Hepatocyte (in vitro differentiated cells): ENCODE results near the gene GAN. TPM values are rescaled to one million over a fixed set of nuclear protein-coding genes. Genes with fewer than 3 reads are reported as not detected.

ENCODE experiments used
- DNase-seq: peaks from one replicate; pipeline ENCODE4 v3.0.0-alpha.2; 2016; ENCODE audit warnings: low spot score
- H2AFZ ChIP-seq: fragments of 200-600 bp; sonication (generic); 2 replicates; pipeline ENCODE4 v1.6.0; 2016; ENCODE audit warnings: antibody characterized with exemption, mild to moderate bottlenecking
- H3K27ac ChIP-seq: fragments of 200-600 bp; sonication (generic); 2 replicates; pipeline ENCODE4 v1.5.1; 2016; ENCODE audit warnings: mild to moderate bottlenecking
- H3K27me3 ChIP-seq: fragments of 200-600 bp; sonication (generic); 2 replicates; pipeline ENCODE4 v1.6.1; 2016
- H3K36me3 ChIP-seq: fragments of 200-600 bp; sonication (generic); replicated peaks from 2 replicates; pipeline ENCODE4 v1.5.1; 2016; ENCODE audit warnings: low read depth; ENCODE audit not compliant: insufficient read depth
- H3K4me1 ChIP-seq: fragments of 200-600 bp; sonication (generic); 2 replicates; pipeline ENCODE4 v1.5.1; 2016; ENCODE audit warnings: mild to moderate bottlenecking, moderate library complexity; ENCODE audit not compliant: insufficient read depth
- H3K4me2 ChIP-seq: fragments of 200-600 bp; sonication (generic); 2 replicates; pipeline ENCODE4 v1.6.0; 2016
- H3K4me3 ChIP-seq: fragments of 200-600 bp; sonication (generic); 2 replicates; pipeline ENCODE4 v1.5.1; 2016; ENCODE audit warnings: mild to moderate bottlenecking
- H3K79me2 ChIP-seq: fragments of 200-600 bp; sonication (generic); 2 replicates; pipeline ENCODE4 v1.6.0; 2017; ENCODE audit warnings: mild to moderate bottlenecking
- H3K9me2 ChIP-seq: fragments of 200-600 bp; sonication (generic); replicated peaks from 2 replicates; pipeline ENCODE4 v1.6.0; 2017; ENCODE audit warnings: mild to moderate bottlenecking; ENCODE audit not compliant: insufficient read depth
- H3K9me3 ChIP-seq: fragments of 200-600 bp; sonication (generic); 2 replicates; pipeline ENCODE4 v1.5.1; 2016; ENCODE audit warnings: low read depth, mild to moderate bottlenecking
- H4K20me1 ChIP-seq: fragments of 200-600 bp; sonication (generic); 2 replicates; pipeline ENCODE4 v1.6.0; 2016; ENCODE audit warnings: mild to moderate bottlenecking; ENCODE audit not compliant: insufficient read depth, poor library complexity, severe bottlenecking
- CTCF ChIP-seq: fragments of 200-600 bp; sonication (generic); IDR thresholded peaks from 2 replicates; pipeline ENCODE4 v1.5.1; 2016; ENCODE audit warnings: antibody characterized with exemption, mild to moderate bottlenecking; ENCODE audit not compliant: poor library complexity
- EZH2 ChIP-seq: fragments of 200-600 bp; sonication (generic); IDR thresholded peaks from 2 replicates; pipeline ENCODE4 v1.6.1; 2016; ENCODE audit warnings: antibody characterized with exemption, mild to moderate bottlenecking, borderline replicate concordance
- EZH2phosphoT487 ChIP-seq: fragments of 200-600 bp; sonication (generic); IDR thresholded peaks from one replicate; pipeline ENCODE4 v1.6.1; 2018; ENCODE audit warnings: antibody characterized with exemption, mild to moderate bottlenecking, low read depth, moderate library complexity; ENCODE audit not compliant: unreplicated experiment, severe bottlenecking
- WGBS: methylation state at CpG from one replicate; pipeline ENCODE4 v1.1.6; 2016; ENCODE audit warnings: low lambda C conversion rate; ENCODE audit errors: missing lambda C conversion rate; 5-methylcytosine and 5-hydroxymethylcytosine counted together
- polyA plus RNA-seq: library from polyadenylated mRNA; unstranded; fragments of >200 nt; fragmentation: Nextera tagmentation; extraction: Ambion mirVana; gene quantifications from 2 replicates; pipeline ENCODE4 v1.2.1, GENCODE V29; 2016
- total RNA-seq: library from RNA; depleted of rRNA; stranded (reverse); fragments of >200 nt; gene quantifications from 2 replicates; pipeline ENCODE4 v1.2.3, GENCODE V29; 2014

Gene GAN
- total and polyA plus RNA-seq, 2 experiments from 2014 or later: 2.1 to 10.9 TPM

- DNase-seq: no peak
- TF ChIP-seq EZH2 (no peak), CTCF (no peak), EZH2phosphoT487 (no peak)
- no peak overlapping the region for H3K4me3 ChIP-seq
- H4K20me1 ChIP-seq: no peaks in the 10 kb centered on the region
- no peaks in the 10 kb centered on the region for H3K9me2 ChIP-seq
- H2AFZ ChIP-seq: no peak overlapping the region
- WGBS: 75% methylated on average over 9 of the region's 9 CpGs
- no peaks in the 10 kb centered on the region for H3K79me2 ChIP-seq
- no peak overlapping the region for H3K4me2 ChIP-seq
- no peaks in the 10 kb centered on the region for H3K9me3 ChIP-seq
- H3K27ac ChIP-seq: no peak overlapping the region
- H3K36me3 ChIP-seq: no peaks in the 10 kb centered on the region
- H3K4me1 ChIP-seq: no peaks in the 10 kb centered on the region
- no peaks in the 10 kb centered on the region for H3K27me3 ChIP-seq
Observed at GRCh38 chr16:81357711-81358260, 43.0 kb downstream of the GAN start.

GRCh38 chr16:81358860-81359259 is 44.1 kb downstream of the GAN start:
- H3K9me2 ChIP-seq: no peaks in the 10 kb centered on the region
- 96% methylated on average over 1 of the region's 1 CpG for WGBS
- no peak overlapping the region for H2AFZ ChIP-seq
- no peaks in the 10 kb centered on the region for H4K20me1 ChIP-seq
- H3K27me3 ChIP-seq: no peaks in the 10 kb centered on the region
- DNase-seq: no peak
- H3K9me3 ChIP-seq: no peaks in the 10 kb centered on the region
- no peaks in the 10 kb centered on the region for H3K36me3 ChIP-seq
- TF ChIP-seq CTCF (no peak), EZH2phosphoT487 (no peak), EZH2 (no peak)
- H3K4me1 ChIP-seq: no peaks in the 10 kb centered on the region
- no peak overlapping the region for H3K4me2 ChIP-seq
- H3K79me2 ChIP-seq: no peaks in the 10 kb centered on the region
- no peak overlapping the region for H3K4me3 ChIP-seq
- H3K27ac ChIP-seq: no peak overlapping the region

GRCh38 chr16:81360135-81360534 is 45.4 kb downstream of the GAN start:
- 98% methylated on average over 2 of the region's 2 CpGs for WGBS
- Histone ChIP-seq H3K9me3 (no peaks in the 10 kb centered on the region), H3K4me2 (no peak overlapping the region), H3K36me3 (no peaks in the 10 kb centered on the region), H3K27ac (no peak overlapping the region), H2AFZ (no peak overlapping the region), H3K9me2 (no peaks in the 10 kb centered on the region), H3K27me3 (no peaks in the 10 kb centered on the region), H4K20me1 (no peaks in the 10 kb centered on the region), H3K4me3 (no peak overlapping the region), H3K79me2 (no peaks in the 10 kb centered on the region), H3K4me1 (no peaks in the 10 kb centered on the region)
- no peak for TF ChIP-seq EZH2phosphoT487
- no peak for TF ChIP-seq CTCF
- TF ChIP-seq EZH2: no peak
- no peak for DNase-seq

GRCh38 chr16:81365731-81366130 is 51.0 kb downstream of the GAN start:
- 94% methylated on average over 3 of the region's 3 CpGs for WGBS

More at GRCh38 chr16:81365731-81366130, 51.0 kb downstream of the GAN start:
- Histone ChIP-seq H3K4me1 (no peaks in the 10 kb centered on the region), H3K36me3 (no peaks in the 10 kb centered on the region), H3K27ac (no peak overlapping the region), H3K9me3 (no peaks in the 10 kb centered on the region), H3K4me3 (no peak overlapping the region), H3K9me2 (no peaks in the 10 kb centered on the region), H3K27me3 (no peaks in the 10 kb centered on the region), H3K79me2 (no peaks in the 10 kb centered on the region), H4K20me1 (no peaks in the 10 kb centered on the region), H3K4me2 (no peak overlapping the region), H2AFZ (no peak overlapping the region)
- DNase-seq: no peak
- TF ChIP-seq EZH2phosphoT487 (no peak), EZH2 (no peak), CTCF (no peak)
